Colon (tissue), 2 donors: ENCODE measurements around the gene VCAM1.
"Not testable (repeated sequence)": the region's sequence is repeated elsewhere in the genome, so short reads cannot be mapped to it uniquely, and the experiment has no call there.

Experiments
- FAIRE-seq: peaks from 2 replicates; lab custom pipeline; 2012; peaks lifted over from hg19 to GRCh38; lab: Jason Lieb, UNC
- donor health status: control.
- donor health status: control.

Gene VCAM1

DNA sequence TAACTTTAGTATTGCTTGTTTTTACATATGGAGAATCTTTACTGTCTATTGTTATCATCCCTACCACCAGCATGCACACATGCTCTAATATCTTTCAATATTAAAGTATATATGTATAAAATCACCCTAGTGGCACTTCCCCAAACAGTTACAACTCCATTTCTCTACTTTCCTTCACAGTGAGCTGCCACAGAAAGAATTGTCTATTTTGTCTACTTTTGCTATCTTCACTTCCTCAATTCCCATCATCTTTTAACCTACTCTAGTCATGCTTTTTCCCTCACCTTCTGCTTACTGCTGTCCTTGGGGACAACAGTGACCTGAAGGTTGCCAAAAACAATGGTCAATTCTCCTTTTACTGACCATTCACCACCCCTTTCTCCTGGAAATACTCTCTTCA is 59.2 kb downstream of the VCAM1 start:
- FAIRE-seq, result no peak

DNA sequence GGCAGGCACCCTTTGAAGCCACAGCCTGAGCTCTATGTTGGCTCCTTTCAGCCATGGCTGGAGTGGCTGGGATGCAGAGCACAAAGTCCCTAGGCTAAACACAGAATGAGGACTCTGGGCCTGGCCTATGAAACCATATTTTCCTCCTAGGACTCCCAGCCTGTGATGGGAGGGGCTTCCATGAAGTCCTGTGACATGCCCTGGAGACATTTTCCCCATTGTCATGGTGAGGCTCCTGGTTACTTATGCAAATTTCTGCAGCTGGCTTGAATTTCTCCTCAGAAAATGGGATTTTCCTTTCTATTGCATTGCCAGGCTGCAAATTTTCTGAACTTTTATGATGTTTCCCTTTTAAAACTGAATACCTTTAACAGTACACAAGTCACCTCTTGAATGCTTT is 61.3 kb downstream of the VCAM1 start:
- no peak for FAIRE-seq

GRCh38 chr1:100781728-100782127 is 62.2 kb downstream of the VCAM1 start:
- not testable (repeated sequence) for FAIRE-seq

GRCh38 chr1:100782473-100783039 is 63.0 kb downstream of the VCAM1 start:
- FAIRE-seq, result no peak

GRCh38 chr1:100785470-100786052 is 66.0 kb downstream of the VCAM1 start:
- FAIRE-seq, result no peak

DNA sequence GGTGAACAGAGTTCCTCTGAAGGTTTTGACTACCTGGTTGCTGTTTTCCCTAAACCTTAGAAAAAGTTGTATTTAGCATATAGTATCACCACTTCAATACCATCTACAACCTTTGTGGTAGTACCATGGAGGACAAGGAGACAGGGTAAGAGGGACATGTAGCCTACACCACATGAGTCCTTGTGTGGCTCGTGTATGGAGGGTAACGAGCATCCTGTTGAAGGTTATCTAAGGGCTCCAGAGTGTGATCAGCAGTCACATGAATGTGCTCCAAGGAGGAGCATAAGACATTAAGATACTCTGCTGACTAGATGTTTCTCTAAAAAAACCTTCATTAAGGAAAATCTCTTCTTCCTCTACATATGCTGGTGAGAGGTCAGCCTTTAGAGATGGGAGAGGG is 67.3 kb downstream of the VCAM1 start:
- no peak for FAIRE-seq
